A549 (cell line): ENCODE measurements around the gene RGS19. TPM values are rescaled to one million over a fixed set of nuclear protein-coding genes. Genes with fewer than 3 reads are reported as not detected.
A peak's percentile ranks its signal among the peaks of the same experiment; 100 is the strongest.

ENCODE experiments used
- ATAC-seq, 2 experiments: fragments of 200-7000 bp in 1 of 2; fragments of >200 bp in 1 of 2; cut with Nextera tagmentation in 1 of 2; cut with Tn5 transposase in 1 of 2; 3 replicates each; pipeline versions ENCODE4 v1.8.0 to v1.9.1; 2018 to 2020; ENCODE audit warnings: mild to moderate bottlenecking in 1 of 2, moderate library complexity in 1 of 2
- CTCF ChIA-PET: fragments of 300-600 bp; sonication (Branson Sonifier 250); formaldehyde crosslinking; extraction: SDS; loops from one replicate; lab custom pipeline; 2021; ENCODE audit warnings: antibody characterized with exemption, inconsistent platforms; lab: Yijun Ruan, JAX
- POLR2A ChIA-PET: fragments of 350-600 bp; formaldehyde crosslinking; extraction: SDS; loops from one replicate; lab custom pipeline; 2021; ENCODE audit warnings: antibody characterized with exemption, inconsistent platforms; lab: Yijun Ruan, JAX
- DNase-seq, 2 experiments: peaks; one replicate each; pipeline versions ENCODE4 v3.0.0 to v3.0.0-alpha.2; 2011 to 2016; ENCODE audit warnings: low read depth in 1 of 2, low spot score in 1 of 2
- FAIRE-seq: peaks from 2 replicates; lab custom pipeline; 2011; peaks lifted over from hg19 to GRCh38; lab: Jason Lieb, UNC
- H3K27ac ChIP-seq, 2 experiments: fragments of >200 bp; sonication (Bioruptor Twin); formaldehyde crosslinking; 3 replicates each; pipeline ENCODE4 v1.5.1; 2016 to 2017
- H3K4me1 ChIP-seq: fragments of >200 bp; sonication (Bioruptor Twin); formaldehyde crosslinking; 3 replicates; pipeline ENCODE4 v1.6.1; 2016
- H3K4me2 ChIP-seq: fragments of >200 bp; sonication (Bioruptor Twin); formaldehyde crosslinking; 3 replicates; pipeline ENCODE4 v1.6.1; 2016
- H3K4me3 ChIP-seq: fragments of >200 bp; sonication (Bioruptor Twin); formaldehyde crosslinking; 3 replicates; pipeline ENCODE4 v1.5.1; 2016
- H3K9me3 ChIP-seq: fragments of >200 bp; sonication (Bioruptor Twin); formaldehyde crosslinking; 3 replicates; pipeline ENCODE4 v1.6.1; 2016
- BCL3 ChIP-seq: fragments of >200 bp; sonication (Bioruptor Twin); formaldehyde crosslinking; IDR thresholded peaks from 3 replicates; pipeline ENCODE4 v1.6.1; 2016
- CBX8 ChIP-seq: fragments of 200-600 bp; sonication (generic); IDR thresholded peaks from 2 replicates; pipeline ENCODE4 v1.6.1; 2016
- CHD4 ChIP-seq: fragments of 200-600 bp; sonication (generic); IDR thresholded peaks from 2 replicates; pipeline ENCODE4 v1.6.1; 2016; ENCODE audit warnings: antibody characterized with exemption, mild to moderate bottlenecking, borderline replicate concordance
- ESRRA ChIP-seq: fragments of 150-350 bp; IDR thresholded peaks from 2 replicates; pipeline ENCODE4 v1.6.1; 2014; ENCODE audit warnings: mild to moderate bottlenecking, low read length, borderline replicate concordance
- HES2 ChIP-seq: fragments of >200 bp; sonication (Bioruptor Twin); formaldehyde crosslinking; IDR thresholded peaks from 2 replicates; pipeline ENCODE4 v1.6.1; 2016
- HMGXB4 ChIP-seq: fragments of 250-450 bp; sonication (Bioruptor Pico); IDR thresholded peaks from 2 replicates; pipeline ENCODE4 v1.5.0; 2021; ENCODE audit warnings: mild to moderate bottlenecking, moderate library complexity, borderline replicate concordance
- HOXA7 ChIP-seq: fragments of 250-450 bp; sonication (Bioruptor Pico); IDR thresholded peaks from 2 replicates; pipeline ENCODE4 v1.5.0; 2020; ENCODE audit warnings: mild to moderate bottlenecking, moderate library complexity
- HOXB5 ChIP-seq: fragments of 250-450 bp; sonication (Bioruptor Pico); IDR thresholded peaks from 2 replicates; pipeline ENCODE4 v1.5.0; 2020; ENCODE audit warnings: mild to moderate bottlenecking, moderate library complexity
- KDM1A ChIP-seq: fragments of 200-600 bp; sonication (generic); IDR thresholded peaks from 2 replicates; pipeline ENCODE4 v1.6.1; 2016; ENCODE audit warnings: low read depth, mild to moderate bottlenecking
- MAX ChIP-seq: IDR thresholded peaks from 2 replicates; pipeline ENCODE4 v1.6.1; 2012
- MYC ChIP-seq: IDR thresholded peaks from 2 replicates; pipeline ENCODE4 v1.6.1; 2012; ENCODE audit warnings: mild to moderate bottlenecking, inconsistent platforms, low read length, improper control_type of control experiment, borderline replicate concordance
- RARB ChIP-seq: fragments of 250-450 bp; sonication (Bioruptor Pico); IDR thresholded peaks from 2 replicates; pipeline ENCODE4 v1.8.0; 2021; ENCODE audit warnings: mild to moderate bottlenecking, moderate library complexity
- RCOR1 ChIP-seq: fragments of 150-350 bp; IDR thresholded peaks from 2 replicates; pipeline ENCODE4 v1.6.1; 2014; ENCODE audit warnings: antibody characterized with exemption, low read length, low read depth
- REST ChIP-seq: fragments of 200-600 bp; sonication (generic); IDR thresholded peaks from 2 replicates; pipeline ENCODE4 v1.6.1; 2016; ENCODE audit warnings: antibody characterized with exemption, mild to moderate bottlenecking, moderate library complexity
- RFX5 ChIP-seq: fragments of 450-650 bp; IDR thresholded peaks from 2 replicates; pipeline ENCODE4 v1.7.1; 2014; ENCODE audit warnings: antibody characterized with exemption, mild to moderate bottlenecking, moderate library complexity
- ZFP36 ChIP-seq: fragments of 450-650 bp; IDR thresholded peaks from 2 replicates; pipeline ENCODE4 v1.6.1; 2014; ENCODE audit warnings: borderline replicate concordance; ENCODE audit not compliant: partially characterized antibody
- WGBS: methylation state at CpG from one replicate; pipeline ENCODE4 v1.1.6; 2017; ENCODE audit errors: missing lambda C conversion rate; 5-methylcytosine and 5-hydroxymethylcytosine counted together
- polyA plus RNA-seq, 4 experiments: library from polyadenylated mRNA; depleted of rRNA in 3 of 4; stranded (reverse); fragments of >200 nt; fragmentation: RNase III in 1 of 4; extraction: RNeasy Plus Mini Kit Qiagen cat#74134 plus additional on column Dnase treatment in 1 of 4; gene quantifications; 2 replicates in 3 of 4; 3 replicates in 1 of 4; pipeline ENCODE4 v1.2.3, GENCODE V29; 2011 to 2017

RGS19 gene
- polyA plus RNA-seq, 2 of the 4 experiments (the other 2 are of a cell fraction), result 13.8 to 18.8 TPM

GRCh38 chr20:64056889-64057627, 22.3 kb downstream of the RGS19 start (continued):
- no peak for TF ChIP-seq REST
- no peak for TF ChIP-seq BCL3
- TF ChIP-seq, all 56 proteins: peak for 0

- CTCF ChIA-PET, result interaction anchor here (1.3 to 7.2 kb wide), 6 partner anchors 13 to 81 kb away, joined by 4 to 143 read pairs (median 8); partner anchors contain the start of gene C20orf204
- POLR2A ChIA-PET, result no interaction called here
- DNase-seq (no peak), FAIRE-seq (no peak)
- H3K9me3 ChIP-seq, result no peaks in the 10 kb centered on the region
- H3K4me2 ChIP-seq, result no peak overlapping the region
- peaks cover 44% of the 10 kb centered on the region for H3K4me1 ChIP-seq
- WGBS, result 67% methylated on average over 4 of the region's 7 CpGs
- peak overlapping the region in 1 of 2 experiments; percentile 75; a peak in 3 of 6 replicates for H3K27ac ChIP-seq
- TF ChIP-seq ESRRA, result no peak
- no peak for TF ChIP-seq CHD4
- no peak for TF ChIP-seq RCOR1
- TF ChIP-seq HOXB5, result no peak
- TF ChIP-seq MYC, result no peak
- TF ChIP-seq HOXA7 (CRISPR knock-in tag), result no peak
- TF ChIP-seq CBX8, result no peak
- TF ChIP-seq ZFP36, result no peak
- TF ChIP-seq RARB (CRISPR knock-in tag), result no peak
- TF ChIP-seq HMGXB4 (CRISPR knock-in tag), result no peak
- TF ChIP-seq MAX, result no peak
- no peak for TF ChIP-seq HES2
- TF ChIP-seq, all 56 proteins: peak for 0
- H3K4me3 ChIP-seq, result no peak overlapping the region
- no peak for ATAC-seq
Observed at GRCh38 chr20:64056639-64056888, 22.8 kb downstream of the RGS19 start.

- Histone ChIP-seq H3K27ac (peak overlapping the region; percentile 31 to 75; a peak in 3 of 6 replicates), H3K4me2 (peak overlapping the region; percentile 42; the same call in 2 of the 3 replicates), H3K4me1 (peaks cover 47% of the 10 kb centered on the region), H3K4me3 (no peak overlapping the region), H3K9me3 (no peaks in the 10 kb centered on the region)
- FAIRE-seq, result no peak
- ATAC-seq, result peak in 1 of 2 experiments; percentile 5; a peak in 2 of 6 replicates
- ChIA-PET CTCF (interaction anchor here (0.8 to 7.2 kb wide), 8 partner anchors 12 to 80 kb away, joined by 3 to 143 read pairs (median 8); partner anchors contain the start of gene C20orf204), POLR2A (no interaction called here)
- WGBS, result 46% methylated on average over 9 of the region's 22 CpGs
- DNase-seq, result peak in 1 of 2 experiments; percentile 44
- TF ChIP-seq RFX5 (no peak), KDM1A (peak; percentile 86; the same call in 1 of the 2 replicates)
Observed at GRCh38 chr20:64055893-64056638, 23.3 kb downstream of the RGS19 start.
